OCI-LY1 (cell line): ENCODE data around the gene NUP214.

ENCODE experiments used
- H2AFZ ChIP-seq: fragments of 200-600 bp; sonication (generic), shearing (Covaris generic); 2 replicates; pipeline ENCODE4 v1.6.0; 2014; ENCODE audit warnings: antibody characterized with exemption, mild to moderate bottlenecking, low read length
- H3F3A ChIP-seq: fragments of 200-600 bp; sonication (generic), shearing (Covaris generic); 2 replicates; pipeline ENCODE4 v1.6.0; 2014; ENCODE audit warnings: mild to moderate bottlenecking, antibody characterized with exemption, low read length, moderate library complexity; ENCODE audit not compliant: insufficient read depth
- H3K27ac ChIP-seq: fragments of 200-600 bp; sonication (generic); 2 replicates; pipeline ENCODE4 v1.5.1; 2014; ENCODE audit warnings: low read length, mixed run types, mild to moderate bottlenecking, low read depth; ENCODE audit not compliant: poor library complexity, severe bottlenecking
- H3K27me3 ChIP-seq: fragments of 200-600 bp; sonication (generic); 2 replicates; pipeline ENCODE4 v1.6.0; 2014; ENCODE audit warnings: antibody characterized with exemption, mild to moderate bottlenecking, low read length, moderate library complexity; ENCODE audit not compliant: insufficient read depth
- H3K36me3 ChIP-seq: fragments of 200-600 bp; sonication (generic); 2 replicates; pipeline ENCODE4 v1.6.1; 2014; ENCODE audit warnings: mild to moderate bottlenecking, antibody characterized with exemption, low read length, moderate library complexity, mixed read lengths; ENCODE audit not compliant: insufficient read depth
- H3K4me1 ChIP-seq: fragments of 200-600 bp; sonication (generic); 2 replicates; pipeline ENCODE4 v1.5.1; 2014; ENCODE audit warnings: mild to moderate bottlenecking, low read length, moderate library complexity; ENCODE audit not compliant: insufficient read depth, severe bottlenecking
- H3K4me2 ChIP-seq: fragments of 200-600 bp; sonication (generic), shearing (Covaris generic); 2 replicates; pipeline ENCODE4 v1.6.1; 2014; ENCODE audit warnings: low read length
- H3K4me3 ChIP-seq: fragments of 200-600 bp; sonication (generic); 2 replicates; pipeline ENCODE4 v1.5.1; 2014; ENCODE audit warnings: low read length, low read depth, mild to moderate bottlenecking, mixed read lengths; ENCODE audit not compliant: poor library complexity, severe bottlenecking
- H3K79me2 ChIP-seq: fragments of 200-600 bp; shearing (Covaris generic); 2 replicates; pipeline ENCODE4 v1.6.1; 2016; ENCODE audit warnings: mixed run types, low read length, mixed read lengths; ENCODE audit not compliant: insufficient read depth
- H3K9ac ChIP-seq: fragments of 200-600 bp; sonication (generic), shearing (Covaris generic); 2 replicates; pipeline ENCODE4 v1.6.1; 2014; ENCODE audit warnings: mild to moderate bottlenecking, low read length, mixed read lengths
- H3K9me2 ChIP-seq: fragments of 200-600 bp; sonication (generic), shearing (Covaris generic); 2 replicates; pipeline ENCODE4 v1.6.1; 2014; ENCODE audit warnings: low read depth, mild to moderate bottlenecking, low read length, mixed read lengths
- H3K9me3 ChIP-seq: fragments of 200-600 bp; shearing (Covaris generic); 2 replicates; pipeline ENCODE4 v1.6.1; 2014; ENCODE audit warnings: low read length, mixed read lengths
- H4K20me1 ChIP-seq: fragments of 200-600 bp; sonication (generic), shearing (Covaris generic); 2 replicates; pipeline ENCODE4 v1.6.0; 2016; ENCODE audit warnings: mild to moderate bottlenecking, low read length; ENCODE audit not compliant: insufficient read depth
- EZH2 ChIP-seq: fragments of 200-600 bp; sonication (generic), shearing (Covaris generic); IDR thresholded peaks from 2 replicates; pipeline ENCODE4 v1.8.0; 2017; ENCODE audit warnings: borderline replicate concordance, mixed run types, mild to moderate bottlenecking, antibody characterized with exemption, low read length, moderate library complexity, mixed read lengths
- TF ChIP-seq, protein P1 (sequence below): fragments of 200-600 bp; sonication (generic), shearing (Covaris generic); IDR thresholded peaks from 2 replicates; pipeline ENCODE4 v1.5.1; 2017; ENCODE audit warnings: mild to moderate bottlenecking, antibody characterized with exemption, low read length, moderate library complexity, mixed read lengths

NUP214 gene

DNA sequence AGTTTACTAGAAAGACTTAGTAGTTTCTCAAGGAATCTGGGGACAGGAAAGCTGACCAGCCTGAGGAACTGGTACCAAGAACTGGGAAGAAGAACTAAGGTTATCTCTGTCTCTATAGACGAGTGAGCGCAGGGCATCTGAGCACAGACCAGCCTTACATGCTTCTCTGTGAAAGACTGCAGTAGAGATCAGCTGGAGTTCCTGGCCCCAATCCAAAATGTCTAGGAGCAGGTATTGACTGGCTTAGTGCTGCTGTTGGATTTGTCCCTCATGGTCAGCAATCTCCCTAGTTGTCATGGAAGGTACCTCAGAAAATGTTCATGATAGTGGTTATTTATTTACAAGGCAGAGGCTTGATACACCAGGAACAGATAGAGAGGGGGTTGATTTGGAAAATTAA lies 13.3 kb downstream of the NUP214 start:
- TF ChIP-seq, protein P1, sequence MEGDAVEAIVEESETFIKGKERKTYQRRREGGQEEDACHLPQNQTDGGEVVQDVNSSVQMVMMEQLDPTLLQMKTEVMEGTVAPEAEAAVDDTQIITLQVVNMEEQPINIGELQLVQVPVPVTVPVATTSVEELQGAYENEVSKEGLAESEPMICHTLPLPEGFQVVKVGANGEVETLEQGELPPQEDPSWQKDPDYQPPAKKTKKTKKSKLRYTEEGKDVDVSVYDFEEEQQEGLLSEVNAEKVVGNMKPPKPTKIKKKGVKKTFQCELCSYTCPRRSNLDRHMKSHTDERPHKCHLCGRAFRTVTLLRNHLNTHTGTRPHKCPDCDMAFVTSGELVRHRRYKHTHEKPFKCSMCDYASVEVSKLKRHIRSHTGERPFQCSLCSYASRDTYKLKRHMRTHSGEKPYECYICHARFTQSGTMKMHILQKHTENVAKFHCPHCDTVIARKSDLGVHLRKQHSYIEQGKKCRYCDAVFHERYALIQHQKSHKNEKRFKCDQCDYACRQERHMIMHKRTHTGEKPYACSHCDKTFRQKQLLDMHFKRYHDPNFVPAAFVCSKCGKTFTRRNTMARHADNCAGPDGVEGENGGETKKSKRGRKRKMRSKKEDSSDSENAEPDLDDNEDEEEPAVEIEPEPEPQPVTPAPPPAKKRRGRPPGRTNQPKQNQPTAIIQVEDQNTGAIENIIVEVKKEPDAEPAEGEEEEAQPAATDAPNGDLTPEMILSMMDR = no peak
- TF ChIP-seq EZH2 = no peak
- no peaks in the 10 kb centered on the region for H4K20me1 ChIP-seq
- H3K9me2 ChIP-seq = no peaks in the 10 kb centered on the region
- H3K4me1 ChIP-seq = no peaks in the 10 kb centered on the region
- H3K27ac ChIP-seq = no peak overlapping the region
- no peaks in the 10 kb centered on the region for H3K79me2 ChIP-seq
- no peaks in the 10 kb centered on the region for H3K9me3 ChIP-seq
- no peaks in the 10 kb centered on the region for H3F3A ChIP-seq
- no peak overlapping the region for H3K4me3 ChIP-seq
- H3K9ac ChIP-seq = no peak overlapping the region
- H2AFZ ChIP-seq = no peak overlapping the region
- peaks cover 87% of the 10 kb centered on the region for H3K36me3 ChIP-seq
- H3K4me2 ChIP-seq = no peak overlapping the region
- H3K27me3 ChIP-seq = no peaks in the 10 kb centered on the region

GRCh38 chr9:131140112-131140511 lies 14.7 kb downstream of the NUP214 start:
- Histone ChIP-seq H3K27ac (no peak overlapping the region), H3K36me3 (peaks cover 86% of the 10 kb centered on the region), H3K9me3 (no peaks in the 10 kb centered on the region), H3K9ac (no peak overlapping the region), H3F3A (no peaks in the 10 kb centered on the region), H4K20me1 (no peaks in the 10 kb centered on the region), H3K27me3 (no peaks in the 10 kb centered on the region), H3K4me3 (no peak overlapping the region), H2AFZ (no peak overlapping the region), H3K4me1 (no peaks in the 10 kb centered on the region), H3K79me2 (no peaks in the 10 kb centered on the region), H3K9me2 (no peaks in the 10 kb centered on the region), H3K4me2 (no peak overlapping the region)
- TF ChIP-seq EZH2 = no peak
- TF ChIP-seq, protein P1 = no peak

DNA sequence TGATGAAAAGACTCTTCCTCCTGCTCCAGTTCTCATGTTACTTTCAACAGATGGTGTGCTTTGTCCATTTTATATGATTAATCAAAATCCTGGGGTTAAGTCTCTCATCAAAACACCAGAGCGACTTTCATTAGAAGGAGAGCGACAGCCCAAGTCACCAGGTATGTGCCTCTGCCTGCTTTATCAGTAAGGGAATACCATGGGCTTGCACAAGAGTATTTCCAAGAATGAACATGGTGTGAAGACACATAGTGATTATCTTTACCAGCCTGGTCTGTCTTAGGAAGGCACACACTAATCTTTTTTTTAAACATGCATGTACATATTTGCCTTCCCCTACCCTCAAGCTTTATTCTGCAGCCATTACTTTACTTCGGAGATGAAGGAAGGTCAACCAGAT lies 15.2 kb downstream of the NUP214 start:
- no peaks in the 10 kb centered on the region for H4K20me1 ChIP-seq
- no peaks in the 10 kb centered on the region for H3K4me1 ChIP-seq
- H3K79me2 ChIP-seq = no peaks in the 10 kb centered on the region
- no peak overlapping the region for H3K4me2 ChIP-seq
- H3K9me2 ChIP-seq = no peaks in the 10 kb centered on the region
- no peaks in the 10 kb centered on the region for H3K9me3 ChIP-seq
- no peaks in the 10 kb centered on the region for H3K27me3 ChIP-seq
- no peaks in the 10 kb centered on the region for H3F3A ChIP-seq
- TF ChIP-seq EZH2 = no peak
- TF ChIP-seq, protein P1 = no peak
- H3K27ac ChIP-seq = no peak overlapping the region
- no peak overlapping the region for H3K9ac ChIP-seq
- no peak overlapping the region for H2AFZ ChIP-seq
- H3K36me3 ChIP-seq = peaks cover 86% of the 10 kb centered on the region
- H3K4me3 ChIP-seq = no peak overlapping the region
